Activated CD4-positive, alpha-beta T cell treated with anti-CD3 and anti-CD28 coated beads for 48 hours (primary cell): Measurements from ENCODE around the gene CLK1.
A peak's percentile ranks its signal among the peaks of the same experiment; 100 is the strongest.
"Not testable (repeated sequence)": the region's sequence is repeated elsewhere in the genome, so short reads cannot be mapped to it uniquely, and the experiment has no call there.

Experiments used
- DNase-seq: peaks from one replicate; pipeline ENCODE4 v3.0.0-alpha.2; 2020

CLK1 gene

GRCh38 chr2:200851398-200852248 is 12.8 kb downstream of the CLK1 start:
- no peak for DNase-seq

GRCh38 chr2:200850512-200851256 is 13.8 kb downstream of the CLK1 start:
- no peak for DNase-seq

- DNase-seq: no peak
Measured at GRCh38 chr2:200847939-200848338, 16.5 kb downstream of the CLK1 start.

- DNase-seq: no peak
Measured at GRCh38 chr2:200847269-200847668, 17.2 kb downstream of the CLK1 start.

GRCh38 chr2:200845669-200846325 is 18.7 kb downstream of the CLK1 start:
- no peak for DNase-seq

GRCh38 chr2:200845194-200845593 is 19.3 kb downstream of the CLK1 start:
- DNase-seq: no peak

- DNase-seq: no peak
Measured at GRCh38 chr2:200843993-200844948, 20.2 kb downstream of the CLK1 start.

GRCh38 chr2:200839513-200839912 is 24.9 kb downstream of the CLK1 start:
- DNase-seq: no peak

GRCh38 chr2:200834701-200835100 is 29.8 kb downstream of the CLK1 start:
- DNase-seq: no peak

- DNase-seq: no peak
Measured at GRCh38 chr2:200829258-200829655, 35.2 kb downstream of the CLK1 start.

GRCh38 chr2:200828572-200829257 is 35.7 kb downstream of the CLK1 start:
- no peak for DNase-seq

GRCh38 chr2:200828104-200828503 is 36.4 kb downstream of the CLK1 start:
- DNase-seq: no peak

- no peak for DNase-seq
Measured at GRCh38 chr2:200821686-200822245, 42.7 kb downstream of the CLK1 start.

GRCh38 chr2:200820573-200821234 is 43.8 kb downstream of the CLK1 start:
- no peak for DNase-seq

- not testable (repeated sequence) for DNase-seq
Measured at GRCh38 chr2:200818732-200819131, 45.7 kb downstream of the CLK1 start.

- DNase-seq: no peak
Measured at GRCh38 chr2:200814917-200815316, 49.5 kb downstream of the CLK1 start.

- DNase-seq: peak; percentile 37
Measured at GRCh38 chr2:200814276-200814815, 50.1 kb downstream of the CLK1 start.

GRCh38 chr2:200812122-200813022 is 52.1 kb downstream of the CLK1 start:
- peak; percentile 66 for DNase-seq

- peak; percentile 98 for DNase-seq
Measured at GRCh38 chr2:200811333-200812121, 52.9 kb downstream of the CLK1 start, which contains the start of gene BZW1. BZW1 (plus strand) TSS chr2:200811910; CDS start chr2:200813218, 1,308 bp downstream.
